A549 (cell line): ENCODE results near the gene OR7C1.

ENCODE experiments used
- CTCF ChIP-seq: fragments of >200 bp; sonication (Bioruptor Twin); formaldehyde crosslinking; IDR thresholded peaks from 3 replicates; pipeline ENCODE4 v1.5.1; 2016
- GATA3 ChIP-seq: IDR thresholded peaks from 2 replicates; pipeline ENCODE4 v1.6.1; 2012; ENCODE audit warnings: borderline replicate concordance
- JUNB ChIP-seq: fragments of >200 bp; sonication (Bioruptor Twin); formaldehyde crosslinking; IDR thresholded peaks from 2 replicates; pipeline ENCODE4 v1.6.1; 2016

DNA sequence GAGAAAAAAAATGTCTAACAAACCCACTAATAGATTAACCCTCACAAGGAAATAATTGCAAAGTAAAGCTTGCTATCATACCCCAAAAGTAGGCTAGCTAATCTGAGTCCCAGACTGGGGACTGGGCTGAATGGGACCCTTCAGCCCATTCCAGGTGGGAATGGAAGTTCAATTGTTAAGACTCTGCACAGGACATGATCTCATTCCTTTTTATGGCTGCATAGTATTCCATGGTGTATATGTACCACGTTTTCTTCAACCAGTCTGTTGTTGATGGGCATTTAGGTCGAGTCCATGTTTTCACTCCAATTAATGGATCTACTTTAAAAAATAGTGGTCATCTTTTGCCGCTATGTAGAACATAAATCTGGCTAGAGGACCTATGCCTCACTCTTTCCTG, 17.9 kb downstream of the OR7C1 start:
- TF ChIP-seq CTCF (no peak), GATA3 (no peak), JUNB (no peak)
